Neural progenitor cell (in vitro differentiated cells): ENCODE data around the gene ETV2. TPM values are rescaled to one million over a fixed set of nuclear protein-coding genes. Genes with fewer than 3 reads are reported as not detected.
"Not testable (repeated sequence)": the region's sequence is repeated elsewhere in the genome, so short reads cannot be mapped to it uniquely, and the experiment has no call there.

Experiments
- DNase-seq: peaks from one replicate; pipeline ENCODE4 v3.0.0-alpha.2; 2016; ENCODE audit warnings: low spot score
- H2AFZ ChIP-seq: fragments of 200-600 bp; sonication (generic); replicated peaks from 2 replicates; pipeline ENCODE4 v1.6.1; 2016; ENCODE audit warnings: antibody characterized with exemption
- H3F3A ChIP-seq: fragments of 200-600 bp; sonication (generic); 2 replicates; pipeline ENCODE4 v1.6.1; 2016; ENCODE audit warnings: antibody characterized with exemption, low read depth
- H3K27ac ChIP-seq: fragments of 200-600 bp; sonication (generic); 2 replicates; pipeline ENCODE4 v1.5.1; 2016; ENCODE audit warnings: mild to moderate bottlenecking
- H3K27me3 ChIP-seq: fragments of 200-600 bp; sonication (generic); 2 replicates; pipeline ENCODE4 v1.6.1; 2016; ENCODE audit warnings: mild to moderate bottlenecking, moderate library complexity
- H3K36me3 ChIP-seq: fragments of 200-600 bp; sonication (generic); 2 replicates; pipeline ENCODE4 v1.5.1; 2016
- H3K4me1 ChIP-seq: fragments of 200-600 bp; sonication (generic); 2 replicates; pipeline ENCODE4 v1.6.1; 2016; ENCODE audit warnings: mixed run types
- H3K4me2 ChIP-seq: fragments of 200-600 bp; sonication (generic); 2 replicates; pipeline ENCODE4 v1.6.1; 2016
- H3K4me3 ChIP-seq: fragments of 200-600 bp; sonication (generic); 2 replicates; pipeline ENCODE4 v1.5.1; 2016
- H3K79me2 ChIP-seq: fragments of 200-600 bp; sonication (generic); 2 replicates; pipeline ENCODE4 v1.6.1; 2016; ENCODE audit warnings: low read depth
- H3K9ac ChIP-seq: fragments of 200-600 bp; sonication (generic); 2 replicates; pipeline ENCODE4 v1.6.1; 2016
- H3K9me3 ChIP-seq: fragments of 200-600 bp; sonication (generic); 2 replicates; pipeline ENCODE4 v1.5.1; 2016; ENCODE audit warnings: low read depth
- H4K20me1 ChIP-seq: fragments of 200-600 bp; sonication (generic); 2 replicates; pipeline ENCODE4 v1.6.1; 2016; ENCODE audit warnings: low read depth
- H3K27ac Mint-ChIP-seq: 3 replicates; pipeline ENCODE4 v1.8.0; 2021; ENCODE audit warnings: mixed read lengths
- H3K27me3 Mint-ChIP-seq: 2 replicates; pipeline ENCODE4 v1.8.0; 2022; ENCODE audit warnings: low read depth, mild to moderate bottlenecking, inconsistent platforms, moderate library complexity, mixed read lengths; ENCODE audit not compliant: insufficient read depth
- H3K36me3 Mint-ChIP-seq: 3 replicates; pipeline ENCODE4 v1.8.0; 2021; ENCODE audit warnings: mixed read lengths
- H3K4me1 Mint-ChIP-seq: 3 replicates; pipeline ENCODE4 v1.8.0; 2021; ENCODE audit warnings: mixed read lengths
- H3K4me3 Mint-ChIP-seq: 3 replicates; pipeline ENCODE4 v1.8.0; 2021; ENCODE audit warnings: mild to moderate bottlenecking, moderate library complexity, mixed read lengths
- H3K9me3 Mint-ChIP-seq: 3 replicates; pipeline ENCODE4 v1.8.0; 2020; ENCODE audit warnings: mixed read lengths
- EZH2 ChIP-seq: fragments of 200-600 bp; sonication (generic); IDR thresholded peaks from 2 replicates; pipeline ENCODE4 v1.6.1; 2017; ENCODE audit warnings: antibody characterized with exemption, mild to moderate bottlenecking, moderate library complexity
- EZH2phosphoT487 ChIP-seq: fragments of 200-600 bp; sonication (generic); IDR thresholded peaks from 2 replicates; pipeline ENCODE4 v1.6.1; 2017; ENCODE audit warnings: antibody characterized with exemption
- total RNA-seq: library from RNA; depleted of rRNA; stranded (reverse); fragments of >200 nt; gene quantifications from 2 replicates; pipeline ENCODE4 v1.2.3, GENCODE V29; 2015; ENCODE audit warnings: low replicate concordance
- TF ChIP-seq, protein P1 (sequence below): fragments of 200-600 bp; sonication (generic); IDR thresholded peaks from 2 replicates; pipeline ENCODE4 v1.5.1; 2017; ENCODE audit warnings: antibody characterized with exemption, mild to moderate bottlenecking

ETV2 gene
- total RNA-seq, 1 donor from 2014 or later, result not detected

DNA sequence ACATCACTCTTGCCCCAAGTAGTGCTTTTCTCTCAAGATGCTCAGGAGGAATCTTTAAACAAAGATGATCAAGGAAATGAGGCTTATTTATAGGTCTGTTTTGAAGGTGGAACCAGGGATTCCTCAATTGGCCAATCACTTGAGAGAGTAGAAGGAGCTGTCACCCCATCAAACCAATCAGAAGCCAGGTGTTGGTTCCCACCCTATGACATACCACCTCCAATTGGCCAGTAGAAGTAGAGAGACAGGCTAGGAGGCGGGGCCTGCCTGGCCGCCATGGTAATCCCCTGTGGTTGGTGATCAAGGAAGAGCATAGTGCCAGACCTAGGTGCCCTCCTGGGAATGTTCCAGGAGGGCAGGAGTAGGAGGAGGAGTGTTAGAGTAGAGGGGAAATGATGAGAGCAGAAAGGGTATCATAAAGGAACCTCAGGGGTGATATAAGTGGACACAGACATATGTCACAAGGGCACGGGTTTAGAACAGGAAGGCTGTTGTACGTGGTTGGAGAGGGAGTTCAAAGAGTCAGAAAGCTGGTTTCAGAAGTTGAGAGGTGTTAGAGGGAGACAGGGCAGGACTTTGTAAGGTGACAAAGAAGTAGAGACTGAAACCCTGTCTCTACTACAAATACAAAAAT is 45.1 kb upstream of the ETV2 start:
- Histone ChIP-seq H3K27me3 (peaks cover 15% of the 10 kb centered on the region), H4K20me1 (no peaks in the 10 kb centered on the region), H3K4me2 (no peak overlapping the region), H2AFZ (no peak overlapping the region), H3K9ac (no peak overlapping the region), H3K4me1 (no peaks in the 10 kb centered on the region), H3K36me3 (no peaks in the 10 kb centered on the region), H3K4me3 (no peak overlapping the region), H3F3A (no peaks in the 10 kb centered on the region), H3K79me2 (no peaks in the 10 kb centered on the region), H3K27ac (no peak overlapping the region), H3K9me3 (no peaks in the 10 kb centered on the region)
- TF ChIP-seq EZH2phosphoT487, result no peak
- no peak for TF ChIP-seq EZH2
- TF ChIP-seq, protein P1, sequence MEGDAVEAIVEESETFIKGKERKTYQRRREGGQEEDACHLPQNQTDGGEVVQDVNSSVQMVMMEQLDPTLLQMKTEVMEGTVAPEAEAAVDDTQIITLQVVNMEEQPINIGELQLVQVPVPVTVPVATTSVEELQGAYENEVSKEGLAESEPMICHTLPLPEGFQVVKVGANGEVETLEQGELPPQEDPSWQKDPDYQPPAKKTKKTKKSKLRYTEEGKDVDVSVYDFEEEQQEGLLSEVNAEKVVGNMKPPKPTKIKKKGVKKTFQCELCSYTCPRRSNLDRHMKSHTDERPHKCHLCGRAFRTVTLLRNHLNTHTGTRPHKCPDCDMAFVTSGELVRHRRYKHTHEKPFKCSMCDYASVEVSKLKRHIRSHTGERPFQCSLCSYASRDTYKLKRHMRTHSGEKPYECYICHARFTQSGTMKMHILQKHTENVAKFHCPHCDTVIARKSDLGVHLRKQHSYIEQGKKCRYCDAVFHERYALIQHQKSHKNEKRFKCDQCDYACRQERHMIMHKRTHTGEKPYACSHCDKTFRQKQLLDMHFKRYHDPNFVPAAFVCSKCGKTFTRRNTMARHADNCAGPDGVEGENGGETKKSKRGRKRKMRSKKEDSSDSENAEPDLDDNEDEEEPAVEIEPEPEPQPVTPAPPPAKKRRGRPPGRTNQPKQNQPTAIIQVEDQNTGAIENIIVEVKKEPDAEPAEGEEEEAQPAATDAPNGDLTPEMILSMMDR, result no peak
- peaks cover 9% of the 10 kb centered on the region for H3K27me3 Mint-ChIP-seq
- no peak for DNase-seq
- no peaks in the 10 kb centered on the region for H3K9me3 Mint-ChIP-seq
- H3K4me1 Mint-ChIP-seq, result no peaks in the 10 kb centered on the region
- no peaks in the 10 kb centered on the region for H3K36me3 Mint-ChIP-seq
- H3K4me3 Mint-ChIP-seq, result no peak overlapping the region
- no peak overlapping the region for H3K27ac Mint-ChIP-seq

DNA sequence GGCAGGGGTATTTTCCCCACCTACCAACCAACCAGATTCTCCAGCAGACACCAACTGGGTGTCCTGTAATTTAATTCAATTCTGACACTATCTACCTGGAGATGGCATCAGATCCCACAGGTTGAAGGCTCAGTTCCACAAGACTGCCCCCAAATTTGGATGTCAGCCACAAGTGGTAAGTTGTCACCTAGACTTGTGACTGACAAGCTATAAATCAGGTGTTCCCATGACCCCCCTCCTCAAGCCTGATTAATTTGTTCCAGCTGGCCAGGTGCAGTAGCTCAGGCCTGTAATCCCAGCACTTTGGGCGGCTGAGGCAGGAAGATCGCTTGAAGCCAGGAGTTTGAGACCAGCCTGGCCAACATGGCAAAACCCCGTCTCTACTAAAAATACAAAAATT is 39.6 kb upstream of the ETV2 start:
- Histone ChIP-seq H3K9me3 (no peaks in the 10 kb centered on the region), H3K79me2 (no peaks in the 10 kb centered on the region)

DNA sequence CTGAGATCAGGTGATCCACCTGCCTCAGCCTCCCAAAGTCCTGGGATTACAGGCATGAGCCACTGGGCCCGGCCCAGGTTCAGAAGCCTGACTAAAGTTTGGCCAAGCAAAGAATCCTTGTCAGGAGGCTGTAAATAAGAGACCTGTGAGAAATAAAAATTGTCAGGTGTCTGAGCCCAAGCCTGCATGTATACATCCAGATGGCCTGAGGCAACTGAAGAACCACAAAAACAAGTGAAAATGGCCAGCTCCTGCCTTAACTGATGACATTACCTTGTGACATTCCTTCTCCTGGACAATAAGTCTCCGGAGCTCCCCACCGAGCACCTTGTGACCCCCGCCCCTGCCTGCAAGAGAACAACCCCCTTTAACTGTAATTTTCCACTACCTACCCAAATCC is 37.1 kb upstream of the ETV2 start:
- H3K4me3 Mint-ChIP-seq, H3K27ac ChIP-seq, H3F3A ChIP-seq, H3K4me3 ChIP-seq, H3K36me3 Mint-ChIP-seq, H3K4me1 Mint-ChIP-seq, H3K4me2 ChIP-seq, H3K36me3 ChIP-seq, DNase-seq, H3K4me1 ChIP-seq, H3K79me2 ChIP-seq, H4K20me1 ChIP-seq, H3K9me3 ChIP-seq, H3K9ac ChIP-seq: not testable (repeated sequence)
- Mint-ChIP-seq H3K9me3 (peaks cover 19% of the 10 kb centered on the region), H3K27ac (peak overlapping the region; percentile 15), H3K27me3 (peaks cover 14% of the 10 kb centered on the region)
- Histone ChIP-seq H3K27me3 (peaks cover 11% of the 10 kb centered on the region), H2AFZ (peak overlapping the region; percentile 13)

More for the DNA sequence above, 39.6 kb upstream of the ETV2 start:
- no peak overlapping the region for H3K27ac ChIP-seq
- no peak overlapping the region for H3K9ac ChIP-seq
- H3K4me1 Mint-ChIP-seq, result no peaks in the 10 kb centered on the region
- H3K27me3 ChIP-seq, result peaks cover 15% of the 10 kb centered on the region
- no peaks in the 10 kb centered on the region for H3K36me3 Mint-ChIP-seq
- DNase-seq, result no peak
- H3K4me1 ChIP-seq, result no peaks in the 10 kb centered on the region
- H3K36me3 ChIP-seq, result no peaks in the 10 kb centered on the region
- H3F3A ChIP-seq, result no peaks in the 10 kb centered on the region
- H2AFZ ChIP-seq, result no peak overlapping the region
- no peak overlapping the region for H3K4me3 Mint-ChIP-seq
- H3K27me3 Mint-ChIP-seq, result peaks cover 12% of the 10 kb centered on the region
- H4K20me1 ChIP-seq, result no peaks in the 10 kb centered on the region
- no peak overlapping the region for H3K27ac Mint-ChIP-seq
- H3K4me2 ChIP-seq, result no peak overlapping the region
- no peak for TF ChIP-seq EZH2phosphoT487
- TF ChIP-seq EZH2, result no peak
- TF ChIP-seq, protein P1, result no peak
- H3K4me3 ChIP-seq, result no peak overlapping the region
- H3K9me3 Mint-ChIP-seq, result peaks cover 5% of the 10 kb centered on the region

DNA sequence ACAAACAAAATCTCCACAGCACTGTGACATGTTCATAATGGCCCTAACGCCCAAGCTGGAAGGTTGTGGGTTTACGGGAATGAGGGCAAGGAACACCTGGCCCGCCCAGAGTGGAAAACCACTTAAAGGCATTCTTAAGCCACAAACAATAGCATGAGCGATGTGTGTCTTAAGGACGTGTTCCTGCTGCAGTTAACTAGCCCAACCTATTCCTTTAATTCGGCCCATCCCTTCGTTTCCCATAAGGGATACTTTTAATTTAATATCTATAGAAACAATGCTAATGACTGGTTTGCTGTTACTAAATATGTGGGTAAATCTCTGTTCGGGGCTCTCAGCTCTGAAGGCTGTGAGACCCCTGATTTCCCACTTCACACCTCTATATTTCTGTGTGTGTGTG is 34.4 kb upstream of the ETV2 start:
- H3K9ac ChIP-seq, H3K27me3 ChIP-seq, H2AFZ ChIP-seq, H3F3A ChIP-seq, H4K20me1 ChIP-seq, H3K79me2 ChIP-seq, DNase-seq, H3K4me3 ChIP-seq, H3K4me1 ChIP-seq, H3K27ac ChIP-seq, H3K27ac Mint-ChIP-seq, H3K36me3 Mint-ChIP-seq, H3K4me3 Mint-ChIP-seq, H3K4me2 ChIP-seq, H3K36me3 ChIP-seq, H3K9me3 ChIP-seq, H3K4me1 Mint-ChIP-seq: not testable (repeated sequence)
- peaks cover 13% of the 10 kb centered on the region for H3K27me3 Mint-ChIP-seq
- H3K9me3 Mint-ChIP-seq, result peaks cover 19% of the 10 kb centered on the region
